ENCODE measurements around the gene NDE1.
"Not testable (repeated sequence)": the region's sequence is repeated elsewhere in the genome, so short reads cannot be mapped to it uniquely, and the experiment has no call there.

The NDE1 gene

DNA sequence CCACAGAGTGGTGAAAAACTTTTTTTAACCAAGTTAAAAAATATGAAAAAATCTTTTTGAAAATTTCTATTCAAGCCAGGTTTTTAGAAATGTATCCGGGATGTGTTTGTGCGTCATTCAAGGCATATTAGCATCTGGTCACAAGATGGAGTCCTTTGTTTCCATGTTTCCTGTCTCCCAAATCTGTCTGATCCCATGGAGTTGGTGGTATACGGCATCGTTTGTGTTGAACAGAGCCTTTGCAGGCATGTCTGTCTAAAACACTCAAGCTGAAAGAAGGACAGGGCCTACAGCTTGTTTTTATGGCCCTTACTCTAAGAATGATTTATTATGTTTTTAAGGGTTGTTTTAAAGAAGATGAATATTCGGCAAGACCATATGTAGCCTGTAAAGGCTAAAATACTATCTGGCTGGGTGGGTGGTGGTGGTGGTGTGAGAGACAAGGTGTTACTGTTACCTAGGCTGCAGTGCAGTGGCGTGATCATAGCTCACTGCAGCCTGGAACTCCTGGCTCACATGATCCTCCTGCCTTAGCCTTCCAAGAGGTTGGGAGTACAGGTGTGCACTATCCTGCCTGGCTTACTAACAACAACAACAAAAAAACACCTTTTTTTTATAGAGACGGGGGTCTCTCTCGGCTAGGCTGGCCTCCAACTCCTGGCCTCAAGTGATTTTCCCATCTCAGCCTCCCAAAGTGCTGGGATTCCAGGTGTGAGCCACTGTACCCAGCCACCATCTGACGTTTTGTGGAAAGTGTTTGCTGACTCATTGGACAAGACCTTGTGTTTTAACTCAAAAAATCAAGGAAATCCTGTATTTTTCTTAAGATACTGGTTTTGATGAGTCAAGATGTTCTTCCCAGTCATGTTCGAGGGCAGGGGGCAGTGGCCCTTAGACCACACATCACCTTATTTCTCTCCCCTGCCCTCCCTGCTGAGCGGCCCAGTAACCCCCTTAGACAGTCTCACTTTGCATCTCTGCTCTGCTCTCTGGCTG lies 52.2 kb downstream of the NDE1 start:
- no peak for DNase-seq

DNA sequence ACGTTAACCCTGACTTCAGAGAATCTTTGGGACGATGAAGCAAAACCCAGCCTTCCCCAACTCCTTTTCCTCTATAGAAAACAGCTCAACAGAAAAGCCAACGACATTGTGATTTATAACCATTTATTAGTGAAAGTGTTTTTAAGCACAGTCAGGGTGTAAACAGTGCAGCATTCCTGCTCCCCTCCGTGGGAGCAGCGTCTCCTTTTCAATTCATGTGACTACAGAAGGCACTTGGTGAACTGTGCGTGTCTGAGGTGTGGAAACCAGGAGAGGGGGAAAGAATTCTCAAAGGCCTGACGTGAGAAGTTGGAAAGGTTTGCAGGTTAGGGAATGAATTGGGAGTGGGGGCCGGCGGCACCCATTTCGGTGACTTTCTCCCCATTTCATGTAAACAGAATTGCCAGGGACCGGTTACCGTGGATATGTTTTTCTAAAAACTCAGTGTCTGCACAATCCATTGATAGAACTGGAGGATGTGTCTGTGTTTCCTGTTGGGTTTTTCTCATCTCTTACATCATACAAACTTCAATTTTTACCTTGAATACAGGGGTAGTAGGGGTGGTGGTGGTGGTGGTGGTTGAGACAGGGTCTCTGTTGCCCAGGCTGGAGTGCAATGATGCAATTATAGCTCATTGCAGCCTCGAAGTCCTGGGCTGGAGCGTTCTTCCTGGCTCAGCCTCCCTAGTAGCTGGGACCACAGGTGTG lies 53.1 kb downstream of the NDE1 start:
- no peak for DNase-seq

DNA sequence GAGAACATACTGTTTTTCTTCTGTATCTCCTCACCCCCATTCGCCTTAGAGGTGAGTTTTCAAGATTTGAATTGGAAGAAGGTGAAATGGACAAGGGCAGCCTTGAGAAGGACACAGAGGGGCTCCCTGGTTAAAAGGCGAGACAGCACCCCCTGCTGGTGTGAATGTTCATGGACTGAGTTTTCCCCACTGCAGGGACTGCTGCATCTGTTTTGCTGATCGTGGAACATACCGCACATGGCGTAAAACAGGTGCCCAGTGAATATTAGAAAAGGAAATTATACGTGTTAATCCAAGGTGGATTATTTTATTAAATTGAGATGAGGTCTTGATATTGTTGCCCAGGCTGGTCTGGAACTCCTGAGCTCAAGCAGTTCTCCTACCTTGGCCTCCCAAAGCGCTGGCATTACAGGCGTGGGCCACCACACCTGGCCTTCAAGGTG lies 54.5 kb downstream of the NDE1 start:
- no peak for DNase-seq

GRCh38 chr16:15705064-15705565 lies 55.1 kb downstream of the NDE1 start:
- DNase-seq = no peak

DNA sequence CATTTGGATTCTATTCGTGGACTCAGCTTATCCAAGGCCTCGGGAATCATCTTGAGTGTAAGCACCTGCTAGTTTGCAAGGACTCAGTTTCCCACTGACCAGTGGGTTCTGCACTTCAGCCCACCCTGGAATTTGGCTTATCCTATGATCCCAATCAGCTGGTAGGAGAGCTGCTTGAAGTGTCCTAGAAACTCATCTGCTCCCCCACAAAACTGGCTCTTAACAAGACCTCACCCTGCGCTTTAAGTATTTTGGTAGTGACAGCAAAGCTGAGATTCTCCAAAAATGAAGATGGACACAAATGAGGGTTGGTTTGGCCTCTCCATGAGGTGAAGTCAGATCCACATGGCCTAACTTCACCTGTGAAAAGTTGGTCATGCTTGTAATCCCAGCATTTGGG lies 57.3 kb downstream of the NDE1 start:
- no peak for DNase-seq

DNA sequence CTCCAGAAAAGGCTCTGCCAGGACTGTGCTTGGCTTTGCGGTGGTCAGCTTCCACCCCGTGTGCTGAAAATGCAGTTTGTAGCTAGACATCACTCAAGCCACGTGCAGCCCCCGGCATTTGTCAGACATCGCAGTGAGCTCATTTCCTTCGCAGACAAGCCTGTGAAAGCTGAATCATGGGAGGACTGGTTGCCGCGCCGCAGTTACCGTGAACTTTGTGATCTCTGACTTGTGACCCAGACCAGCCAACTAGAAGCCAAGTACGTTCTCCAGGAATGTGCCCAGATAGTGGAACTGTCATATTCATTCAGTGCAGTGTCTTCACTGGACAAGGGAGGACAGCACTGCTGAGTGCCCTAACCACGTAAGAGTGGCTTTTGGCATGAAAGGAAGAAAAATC lies 58.1 kb downstream of the NDE1 start:
- DNase-seq = no peak

- no peak for DNase-seq
Measured at GRCh38 chr16:15708997-15709396, 59.0 kb downstream of the NDE1 start.

GRCh38 chr16:15714393-15715172 lies 64.5 kb downstream of the NDE1 start:
- DNase-seq = no peak

- DNase-seq = no peak
Measured at GRCh38 chr16:15715221-15715620, 65.2 kb downstream of the NDE1 start.

GRCh38 chr16:15716694-15717447 lies 66.8 kb downstream of the NDE1 start:
- DNase-seq = no peak

DNA sequence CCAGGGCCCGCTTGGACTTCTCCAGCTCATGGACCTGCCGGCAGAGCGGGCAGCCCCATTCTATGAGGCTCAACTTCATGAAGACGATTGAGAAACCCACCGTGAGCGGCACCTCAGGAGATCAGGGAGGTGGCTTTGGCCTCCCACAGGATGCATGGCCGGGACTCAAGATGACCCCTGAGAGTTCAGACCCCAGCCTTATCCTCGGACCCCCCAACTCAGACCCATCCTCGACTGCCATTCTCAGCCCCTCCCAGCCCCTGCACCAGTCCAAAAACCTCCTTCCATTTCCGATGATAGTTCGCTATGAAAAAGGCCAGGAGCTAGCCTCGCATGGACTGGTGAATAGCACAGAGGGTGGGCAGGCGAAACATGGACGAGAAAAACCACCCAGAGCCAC lies 71.0 kb downstream of the NDE1 start:
- no peak for DNase-seq

DNA sequence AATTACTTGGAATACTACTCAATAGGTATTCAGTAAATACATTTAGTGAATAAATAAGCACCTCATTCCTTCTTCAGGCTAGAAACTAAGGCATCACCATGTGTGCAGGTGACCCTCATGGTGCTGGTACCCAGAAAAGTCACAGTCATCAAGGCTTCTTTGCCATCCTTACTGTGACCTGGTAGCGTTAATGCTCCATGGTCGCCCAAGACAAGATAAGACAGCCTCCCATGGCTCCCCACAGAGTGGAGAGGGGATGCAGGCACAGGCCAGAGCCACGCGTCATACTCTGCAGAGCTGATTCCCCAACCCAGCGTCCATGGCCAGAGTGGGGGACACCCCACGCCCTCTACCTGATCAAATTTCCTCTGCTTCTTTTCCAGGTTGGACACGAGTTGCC lies 73.8 kb downstream of the NDE1 start:
- DNase-seq = no peak

GRCh38 chr16:15725641-15726240 lies 75.7 kb downstream of the NDE1 start:
- DNase-seq = no peak

GRCh38 chr16:15726715-15727114 lies 76.7 kb downstream of the NDE1 start:
- DNase-seq = no peak

DNA sequence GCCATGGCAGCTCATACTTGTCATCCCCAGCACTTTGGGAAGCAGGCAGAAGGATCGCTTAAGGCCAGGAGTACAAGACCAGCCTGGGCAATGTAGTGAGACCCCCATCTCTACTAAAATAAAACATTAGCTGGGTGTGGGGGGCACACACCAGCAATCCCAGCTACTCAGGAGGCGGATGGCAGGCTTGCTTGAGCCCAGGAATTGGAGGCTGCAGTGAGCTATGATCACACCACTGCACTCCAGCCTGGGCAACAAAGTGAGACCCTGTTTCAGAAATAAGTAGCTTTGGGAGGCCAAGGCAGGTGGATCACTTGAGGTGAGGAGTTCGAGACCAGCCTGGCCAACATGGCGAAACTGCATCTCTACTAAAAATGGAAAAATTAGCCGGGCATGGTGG lies 77.7 kb downstream of the NDE1 start:
- DNase-seq = not testable (repeated sequence)

GRCh38 chr16:15729152-15729551 lies 79.1 kb downstream of the NDE1 start:
- no peak for DNase-seq

DNA sequence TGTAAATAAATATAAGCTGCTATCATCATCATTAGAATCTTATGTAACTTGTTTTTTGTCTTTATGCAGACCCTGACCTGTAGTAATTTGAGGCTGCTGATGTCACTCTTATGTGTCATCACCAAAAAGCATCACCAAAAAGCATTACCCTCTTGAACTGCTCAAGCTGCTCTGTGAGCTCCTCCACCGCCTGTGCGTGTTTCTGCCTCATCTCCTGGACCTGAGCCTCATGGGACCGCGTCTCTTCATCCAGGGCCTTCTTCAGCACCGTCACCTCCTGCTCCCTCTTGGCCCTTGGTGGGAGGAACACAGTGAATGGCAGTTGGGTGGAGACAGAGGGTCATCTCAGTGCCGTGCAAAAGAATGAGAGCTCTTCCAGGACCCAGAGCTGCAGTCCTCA lies 82.4 kb downstream of the NDE1 start:
- no peak for DNase-seq

- no peak for DNase-seq
Measured at GRCh38 chr16:15735610-15736009, 85.6 kb downstream of the NDE1 start.

DNA sequence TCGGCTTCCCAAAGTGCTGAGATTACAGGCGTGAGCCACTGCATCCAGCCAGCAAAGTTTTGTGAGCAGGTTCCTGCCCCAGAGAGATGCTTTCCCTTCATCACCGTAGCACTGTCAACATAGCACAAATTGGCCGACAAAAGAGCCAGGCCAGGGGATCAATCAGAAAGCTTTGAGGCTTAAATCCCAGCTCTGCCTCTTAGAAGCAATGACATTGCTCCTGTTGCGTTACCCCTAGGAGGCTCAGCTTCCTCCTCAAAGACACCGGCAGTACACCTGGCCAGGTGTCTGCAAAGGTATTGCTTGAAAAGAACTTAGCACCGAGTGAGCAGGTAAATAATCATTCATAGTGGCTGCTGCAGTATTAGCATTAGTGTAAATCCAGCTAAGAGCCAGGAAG lies 86.5 kb downstream of the NDE1 start:
- no peak for DNase-seq

- DNase-seq = no peak
Measured at GRCh38 chr16:15737140-15737644, 87.1 kb downstream of the NDE1 start.

DNA sequence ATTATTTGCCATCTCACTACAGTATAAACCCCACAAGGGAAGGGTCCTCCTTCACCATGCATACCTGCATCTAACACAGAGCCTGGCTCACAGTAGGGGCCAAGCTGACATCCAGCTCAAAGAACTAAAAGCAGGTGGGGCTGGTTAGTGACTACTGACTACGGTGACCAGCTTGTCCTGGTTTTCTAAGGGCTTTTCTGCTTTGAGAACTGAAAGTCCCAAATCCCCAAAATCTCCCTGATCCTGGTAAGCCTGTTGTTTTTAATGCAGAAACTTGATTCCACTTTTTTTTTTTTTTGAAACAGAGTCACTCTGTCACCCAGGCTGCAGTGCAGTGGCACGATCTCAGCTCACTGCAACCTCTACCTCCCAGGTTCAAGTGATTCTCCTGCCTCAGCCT lies 89.4 kb downstream of the NDE1 start:
- no peak for DNase-seq

DNA sequence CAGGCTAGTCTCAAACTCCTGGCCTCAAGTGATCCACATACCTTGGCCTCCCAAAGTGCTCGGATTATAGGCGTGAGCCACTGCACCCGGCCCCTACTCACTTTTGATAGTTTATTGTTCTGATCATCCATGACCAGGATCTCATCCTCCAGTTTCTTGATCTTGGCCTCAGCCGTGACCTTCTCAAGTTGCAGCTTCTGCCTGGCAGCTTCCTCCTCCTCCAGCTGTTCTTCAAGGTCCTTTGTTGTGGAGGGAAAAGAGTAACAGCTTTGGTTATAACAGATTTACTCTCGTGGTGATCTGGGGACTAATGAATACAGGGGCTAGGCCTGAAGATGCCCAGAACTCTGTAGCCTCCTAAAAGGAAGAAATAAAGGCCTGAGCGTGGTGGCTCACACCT lies 89.9 kb downstream of the NDE1 start:
- no peak for DNase-seq
